SK-N-SH (cell line): ENCODE data around the gene RHOBTB1. TPM values are rescaled to one million over a fixed set of nuclear protein-coding genes. Genes with fewer than 3 reads are reported as not detected.
"Not testable (repeated sequence)": the region's sequence is repeated elsewhere in the genome, so short reads cannot be mapped to it uniquely, and the experiment has no call there.

Experiments
- CTCF ChIA-PET: fragments of 300-600, 350-600 bp; formaldehyde crosslinking; extraction: SDS; loops from one replicate; lab custom pipeline; 2021; lab: Yijun Ruan, JAX
- POLR2A ChIA-PET: fragments of 350-600 bp; sonication (Branson Sonifier 250); formaldehyde crosslinking; extraction: SDS; loops from one replicate; lab custom pipeline; 2020; ENCODE audit warnings: antibody characterized with exemption, inconsistent platforms; lab: Yijun Ruan, JAX
- DNase-seq: peaks from one replicate; pipeline ENCODE4 v3.0.0; 2012
- H2AFZ ChIP-seq: fragments of 200-600 bp; sonication (generic); 2 replicates; pipeline ENCODE4 v1.8.1; 2016; ENCODE audit warnings: antibody characterized with exemption, mild to moderate bottlenecking, low read depth
- H3F3A ChIP-seq: fragments of 200-600 bp; sonication (generic); replicated peaks from 2 replicates; pipeline ENCODE3; 2016; ENCODE audit warnings: antibody characterized with exemption, mild to moderate bottlenecking; ENCODE audit not compliant: insufficient read depth
- H3K27ac ChIP-seq, 2 experiments: fragments of 200-500 bp in 1 of 2; fragments of 200-600 bp in 1 of 2; sonication (Bioruptor generic) in 1 of 2; sonication (generic), shearing (Covaris generic) in 1 of 2; 2 replicates each; pipeline versions ENCODE4 v1.5.1 to v1.6.1; 2014 to 2016; ENCODE audit warnings: low read depth in 2 of 2, inconsistent platforms in 1 of 2, low read length in 1 of 2, mild to moderate bottlenecking in 1 of 2, mixed read lengths in 1 of 2
- H3K27me3 ChIP-seq: fragments of 200-600 bp; sonication (generic), shearing (Covaris generic); 2 replicates; pipeline ENCODE4 v1.6.1; 2016; ENCODE audit warnings: mixed run types; ENCODE audit not compliant: insufficient read depth
- H3K36me3 ChIP-seq, 2 experiments: fragments of 200-500 bp in 1 of 2; fragments of 200-600 bp in 1 of 2; sonication (Bioruptor generic) in 1 of 2; sonication (generic) in 1 of 2; replicated peaks in 1 of 2; 2 replicates each; pipeline versions ENCODE3 to v1.5.1; 2014 to 2016; ENCODE audit warnings: low read length in 1 of 2, mild to moderate bottlenecking in 1 of 2; ENCODE audit not compliant: insufficient read depth in 2 of 2, control insufficient read depth in 1 of 2
- H3K4me1 ChIP-seq, 2 experiments: fragments of 200-500 bp in 1 of 2; fragments of 200-600 bp in 1 of 2; sonication (Bioruptor generic) in 1 of 2; sonication (generic), shearing (Covaris generic) in 1 of 2; 2 replicates each; pipeline versions ENCODE4 v1.5.1 to v1.6.1; 2014 to 2016; ENCODE audit warnings: low read depth in 1 of 2, low read length in 1 of 2, mixed run types in 1 of 2; ENCODE audit not compliant: insufficient read depth in 2 of 2, control insufficient read depth in 1 of 2
- H3K4me2 ChIP-seq: fragments of 200-600 bp; sonication (generic), shearing (Covaris generic); 2 replicates; pipeline ENCODE4 v1.6.1; 2017; ENCODE audit warnings: mixed run types
- H3K4me3 ChIP-seq, 2 experiments: fragments of 200-500 bp in 1 of 2; fragments of 200-600 bp in 1 of 2; sonication (Bioruptor generic) in 1 of 2; sonication (generic), shearing (Covaris generic) in 1 of 2; 2 replicates each; pipeline versions ENCODE4 v1.5.1 to v1.8.1; 2014 to 2016; ENCODE audit warnings: low read depth in 2 of 2, inconsistent platforms in 1 of 2, low read length in 1 of 2, mild to moderate bottlenecking in 1 of 2, mixed read lengths in 1 of 2, moderate library complexity in 1 of 2
- H3K79me2 ChIP-seq: fragments of 200-600 bp; sonication (generic); 2 replicates; pipeline ENCODE4 v1.8.1; 2017; ENCODE audit warnings: mild to moderate bottlenecking; ENCODE audit not compliant: insufficient read depth
- H3K9ac ChIP-seq: fragments of 200-600 bp; sonication (generic); 2 replicates; pipeline ENCODE4 v1.6.1; 2017; ENCODE audit warnings: mixed run types
- H3K9me2 ChIP-seq: fragments of 200-600 bp; sonication (generic); 2 replicates; pipeline ENCODE4 v1.6.1; 2017; ENCODE audit warnings: mixed run types
- H3K9me3 ChIP-seq: fragments of 200-600 bp; sonication (generic); 2 replicates; pipeline ENCODE4 v1.6.1; 2017; ENCODE audit warnings: mixed run types, mild to moderate bottlenecking, moderate library complexity
- H4K20me1 ChIP-seq: fragments of 200-600 bp; sonication (generic); 2 replicates; pipeline ENCODE4 v1.6.1; 2017; ENCODE audit warnings: mild to moderate bottlenecking, mixed run types; ENCODE audit not compliant: insufficient read depth
- ELF1 ChIP-seq: IDR thresholded peaks from 2 replicates; pipeline ENCODE4 v1.4.0; 2012
- EP300 ChIP-seq, 2 experiments: IDR thresholded peaks; 2 replicates each; pipeline versions ENCODE4 v1.4.0 to v1.6.1; 2012; ENCODE audit warnings: borderline replicate concordance in 1 of 2, low read depth in 1 of 2, low read length in 1 of 2
- EZH2phosphoT487 ChIP-seq: fragments of 200-600 bp; sonication (generic); IDR thresholded peaks from 2 replicates; pipeline ENCODE4 v1.6.1; 2017; ENCODE audit warnings: low read depth, mixed run types, mild to moderate bottlenecking, antibody characterized with exemption, moderate library complexity, borderline replicate concordance
- FOXM1 ChIP-seq: IDR thresholded peaks from 2 replicates; pipeline ENCODE4 v1.4.0; 2012; ENCODE audit warnings: low read depth, mild to moderate bottlenecking
- GABPA ChIP-seq: IDR thresholded peaks from 2 replicates; pipeline ENCODE4 v1.4.0; 2012; ENCODE audit warnings: low read depth, mild to moderate bottlenecking
- JUND ChIP-seq: IDR thresholded peaks from 2 replicates; pipeline ENCODE4 v1.4.0; 2012
- MEF2A ChIP-seq: IDR thresholded peaks from 2 replicates; pipeline ENCODE4 v1.4.0; 2012; ENCODE audit warnings: low read depth, borderline replicate concordance
- MXI1 ChIP-seq: IDR thresholded peaks from 2 replicates; pipeline ENCODE4 v1.6.1; 2012; ENCODE audit warnings: mild to moderate bottlenecking, low read depth, low read length, improper control_type of control experiment
- NRF1 ChIP-seq: IDR thresholded peaks from 2 replicates; pipeline ENCODE4 v1.6.1; 2012; ENCODE audit warnings: low read depth, mild to moderate bottlenecking, low read length
- POLR2AphosphoS5 ChIP-seq: IDR thresholded peaks from 2 replicates; pipeline ENCODE4 v1.6.1; 2012; ENCODE audit warnings: low read depth, low read length
- RAD21 ChIP-seq: IDR thresholded peaks from 2 replicates; pipeline ENCODE4 v1.6.1; 2012; ENCODE audit warnings: mild to moderate bottlenecking, low read length
- SMC3 ChIP-seq: IDR thresholded peaks from 2 replicates; pipeline ENCODE4 v1.6.1; 2012; ENCODE audit warnings: low read depth, low read length, improper control_type of control experiment
- TEAD4 ChIP-seq: IDR thresholded peaks from 2 replicates; pipeline ENCODE4 v1.4.0; 2012; ENCODE audit warnings: mild to moderate bottlenecking, borderline replicate concordance; ENCODE audit not compliant: insufficient read depth
- WGBS: methylation state at CpG from one replicate; pipeline ENCODE4 v1.1.6; 2017; ENCODE audit warnings: low lambda C conversion rate; 5-methylcytosine and 5-hydroxymethylcytosine counted together
- polyA plus RNA-seq, 3 experiments: library from polyadenylated mRNA; depleted of rRNA; stranded (reverse); fragments of >200 nt; gene quantifications; 2 replicates each; pipeline ENCODE4 v1.2.3, GENCODE V29; 2012
- TF ChIP-seq, protein P1 (sequence below): IDR thresholded peaks from 2 replicates; pipeline ENCODE4 v1.4.0; 2012; ENCODE audit warnings: low read depth
- TF ChIP-seq, protein P2 (sequence below): fragments of 150-350 bp; IDR thresholded peaks from 2 replicates; pipeline ENCODE4 v1.6.1; 2016; ENCODE audit warnings: mild to moderate bottlenecking, low read depth, low read length
- TF ChIP-seq, protein P3 (sequence below): IDR thresholded peaks from 2 replicates; pipeline ENCODE4 v1.4.0; 2012; ENCODE audit warnings: low read depth, borderline replicate concordance
- TF ChIP-seq, protein P4 (sequence below): IDR thresholded peaks from 2 replicates; pipeline ENCODE4 v1.6.1; 2012; ENCODE audit warnings: mild to moderate bottlenecking, low read depth, low read length, moderate library complexity

The RHOBTB1 gene
- polyA plus RNA-seq, 1 of the 3 experiments (the other 2 are of a cell fraction) = 10.5 TPM

DNA sequence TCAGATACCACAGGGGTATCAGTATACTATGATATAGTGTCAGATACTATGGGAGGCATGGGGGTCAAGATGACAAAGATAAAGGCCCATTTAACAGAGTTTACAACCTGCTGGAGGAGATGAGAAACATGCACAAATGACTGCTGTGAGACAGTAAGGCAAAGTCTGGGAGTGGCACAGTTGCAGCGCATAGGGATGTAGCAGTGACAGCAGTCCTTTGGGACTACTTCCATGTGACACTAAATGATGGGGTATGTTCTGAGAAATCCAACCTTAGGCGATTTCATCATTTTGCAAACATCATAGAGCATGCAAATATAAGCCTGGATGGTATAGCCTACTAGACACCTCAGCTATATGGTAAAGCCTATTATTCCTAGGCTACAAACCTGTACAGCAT, 108.9 kb downstream of the RHOBTB1 start:
- POLR2A ChIA-PET = no interaction called here
- H3K27ac ChIP-seq = no peak overlapping the region
- CTCF ChIA-PET = no interaction called here
- no peak for DNase-seq
- peaks cover 4% of the 10 kb centered on the region for H3F3A ChIP-seq
- no peaks in the 10 kb centered on the region for H3K79me2 ChIP-seq
- no peak overlapping the region for H3K4me2 ChIP-seq
- H3K9me3 ChIP-seq = no peaks in the 10 kb centered on the region
- H4K20me1 ChIP-seq = no peaks in the 10 kb centered on the region
- no peaks in the 10 kb centered on the region for H3K9me2 ChIP-seq
- no peak overlapping the region for H2AFZ ChIP-seq
- H3K36me3 ChIP-seq = no peaks in the 10 kb centered on the region
- no peaks in the 10 kb centered on the region for H3K27me3 ChIP-seq
- H3K4me1 ChIP-seq = peaks cover 0 to 7% of the 10 kb centered on the region in 2 experiments; a peak in 1 of 4 replicates
- no peak overlapping the region for H3K9ac ChIP-seq
- no peak for TF ChIP-seq JUND
- TF ChIP-seq GABPA = no peak
- TF ChIP-seq NRF1 = no peak
- no peak for TF ChIP-seq ELF1
- TF ChIP-seq FOXM1 = no peak
- TF ChIP-seq EP300 (IDR thresholded peaks at IDR 0.05; ENCODE audit: borderline replicate concordance in 1 of 2, low read depth in 1 of 2, low read length in 1 of 2) = no peak
- no peak for TF ChIP-seq RAD21
- TF ChIP-seq TEAD4 = no peak
- TF ChIP-seq, protein P1, sequence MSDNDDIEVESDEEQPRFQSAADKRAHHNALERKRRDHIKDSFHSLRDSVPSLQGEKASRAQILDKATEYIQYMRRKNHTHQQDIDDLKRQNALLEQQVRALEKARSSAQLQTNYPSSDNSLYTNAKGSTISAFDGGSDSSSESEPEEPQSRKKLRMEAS = no peak
- no peak overlapping the region for H3K4me3 ChIP-seq
- 87% methylated on average over 2 of the region's 2 CpGs for WGBS

DNA sequence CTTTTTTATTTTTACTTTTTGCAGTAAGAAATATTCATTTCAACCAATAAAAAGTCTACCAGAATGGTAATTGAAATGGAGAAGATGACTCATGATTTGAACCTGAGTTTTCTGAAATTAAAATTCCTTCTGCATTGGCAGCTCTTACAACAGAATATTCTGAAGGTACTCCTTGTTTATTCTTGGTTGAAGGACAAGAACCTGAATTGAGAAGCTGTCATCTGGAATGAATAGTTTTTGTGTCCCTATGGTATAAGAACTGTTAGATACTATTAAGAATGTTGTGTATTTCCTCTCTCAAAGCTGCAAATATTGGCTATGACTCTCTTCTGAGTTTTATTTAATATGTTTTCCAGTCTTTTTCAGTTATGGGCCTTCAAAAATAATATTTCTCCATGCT, 109.6 kb downstream of the RHOBTB1 start:
- Histone ChIP-seq H3K27me3 (no peaks in the 10 kb centered on the region), H3K9me3 (no peaks in the 10 kb centered on the region), H3K4me3 (no peak overlapping the region), H3K9ac (no peak overlapping the region), H3K79me2 (no peaks in the 10 kb centered on the region), H3K27ac (no peak overlapping the region), H3K4me2 (no peak overlapping the region), H3F3A (peaks cover 6% of the 10 kb centered on the region), H2AFZ (no peak overlapping the region), H4K20me1 (no peaks in the 10 kb centered on the region), H3K4me1 (peaks cover 0 to 7% of the 10 kb centered on the region in 2 experiments; a peak in 1 of 4 replicates), H3K9me2 (no peaks in the 10 kb centered on the region), H3K36me3 (no peaks in the 10 kb centered on the region)
- ChIA-PET CTCF (no interaction called here), POLR2A (no interaction called here)
- no peak for DNase-seq
- TF ChIP-seq POLR2AphosphoS5 (no peak), MEF2A (no peak), MXI1 (no peak), EZH2phosphoT487 (no peak), EP300 (IDR thresholded peaks at IDR 0.05; ENCODE audit: borderline replicate concordance in 1 of 2, low read depth in 1 of 2, low read length in 1 of 2) (no peak), SMC3 (no peak), GABPA (no peak)
- TF ChIP-seq, protein P1 = no peak
- TF ChIP-seq, protein P2, sequence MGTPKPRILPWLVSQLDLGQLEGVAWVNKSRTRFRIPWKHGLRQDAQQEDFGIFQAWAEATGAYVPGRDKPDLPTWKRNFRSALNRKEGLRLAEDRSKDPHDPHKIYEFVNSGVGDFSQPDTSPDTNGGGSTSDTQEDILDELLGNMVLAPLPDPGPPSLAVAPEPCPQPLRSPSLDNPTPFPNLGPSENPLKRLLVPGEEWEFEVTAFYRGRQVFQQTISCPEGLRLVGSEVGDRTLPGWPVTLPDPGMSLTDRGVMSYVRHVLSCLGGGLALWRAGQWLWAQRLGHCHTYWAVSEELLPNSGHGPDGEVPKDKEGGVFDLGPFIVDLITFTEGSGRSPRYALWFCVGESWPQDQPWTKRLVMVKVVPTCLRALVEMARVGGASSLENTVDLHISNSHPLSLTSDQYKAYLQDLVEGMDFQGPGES = no peak
- TF ChIP-seq, protein P3, sequence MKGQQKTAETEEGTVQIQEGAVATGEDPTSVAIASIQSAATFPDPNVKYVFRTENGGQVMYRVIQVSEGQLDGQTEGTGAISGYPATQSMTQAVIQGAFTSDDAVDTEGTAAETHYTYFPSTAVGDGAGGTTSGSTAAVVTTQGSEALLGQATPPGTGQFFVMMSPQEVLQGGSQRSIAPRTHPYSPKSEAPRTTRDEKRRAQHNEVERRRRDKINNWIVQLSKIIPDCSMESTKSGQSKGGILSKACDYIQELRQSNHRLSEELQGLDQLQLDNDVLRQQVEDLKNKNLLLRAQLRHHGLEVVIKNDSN = no peak
- TF ChIP-seq, protein P4, sequence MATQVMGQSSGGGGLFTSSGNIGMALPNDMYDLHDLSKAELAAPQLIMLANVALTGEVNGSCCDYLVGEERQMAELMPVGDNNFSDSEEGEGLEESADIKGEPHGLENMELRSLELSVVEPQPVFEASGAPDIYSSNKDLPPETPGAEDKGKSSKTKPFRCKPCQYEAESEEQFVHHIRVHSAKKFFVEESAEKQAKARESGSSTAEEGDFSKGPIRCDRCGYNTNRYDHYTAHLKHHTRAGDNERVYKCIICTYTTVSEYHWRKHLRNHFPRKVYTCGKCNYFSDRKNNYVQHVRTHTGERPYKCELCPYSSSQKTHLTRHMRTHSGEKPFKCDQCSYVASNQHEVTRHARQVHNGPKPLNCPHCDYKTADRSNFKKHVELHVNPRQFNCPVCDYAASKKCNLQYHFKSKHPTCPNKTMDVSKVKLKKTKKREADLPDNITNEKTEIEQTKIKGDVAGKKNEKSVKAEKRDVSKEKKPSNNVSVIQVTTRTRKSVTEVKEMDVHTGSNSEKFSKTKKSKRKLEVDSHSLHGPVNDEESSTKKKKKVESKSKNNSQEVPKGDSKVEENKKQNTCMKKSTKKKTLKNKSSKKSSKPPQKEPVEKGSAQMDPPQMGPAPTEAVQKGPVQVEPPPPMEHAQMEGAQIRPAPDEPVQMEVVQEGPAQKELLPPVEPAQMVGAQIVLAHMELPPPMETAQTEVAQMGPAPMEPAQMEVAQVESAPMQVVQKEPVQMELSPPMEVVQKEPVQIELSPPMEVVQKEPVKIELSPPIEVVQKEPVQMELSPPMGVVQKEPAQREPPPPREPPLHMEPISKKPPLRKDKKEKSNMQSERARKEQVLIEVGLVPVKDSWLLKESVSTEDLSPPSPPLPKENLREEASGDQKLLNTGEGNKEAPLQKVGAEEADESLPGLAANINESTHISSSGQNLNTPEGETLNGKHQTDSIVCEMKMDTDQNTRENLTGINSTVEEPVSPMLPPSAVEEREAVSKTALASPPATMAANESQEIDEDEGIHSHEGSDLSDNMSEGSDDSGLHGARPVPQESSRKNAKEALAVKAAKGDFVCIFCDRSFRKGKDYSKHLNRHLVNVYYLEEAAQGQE = no peak

DNA sequence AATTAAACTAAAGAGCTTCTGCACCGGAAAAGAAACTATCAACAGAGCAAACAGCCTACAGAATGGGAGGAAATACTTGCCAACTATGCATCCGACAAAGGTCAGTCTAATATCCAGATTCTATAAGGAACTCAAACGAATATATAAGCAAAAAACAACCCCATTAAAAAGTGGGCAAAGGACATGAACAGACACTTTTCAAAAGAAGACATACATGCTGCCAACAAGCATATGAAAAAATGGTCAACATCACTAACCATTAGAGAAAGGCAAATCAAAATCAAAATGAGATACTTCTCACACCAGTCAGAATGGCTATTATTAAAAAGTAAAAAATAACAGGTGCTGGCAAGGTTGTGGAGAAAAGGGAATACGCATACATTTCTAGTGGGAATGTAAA, 111.8 kb downstream of the RHOBTB1 start:
- H4K20me1 ChIP-seq, H3K9me2 ChIP-seq, H3K27me3 ChIP-seq, H3K4me3 ChIP-seq, H3K79me2 ChIP-seq, H3K4me2 ChIP-seq, H3K9me3 ChIP-seq, H2AFZ ChIP-seq, H3K36me3 ChIP-seq, DNase-seq, H3K27ac ChIP-seq, H3K9ac ChIP-seq, POLR2A ChIA-PET: not testable (repeated sequence)
- CTCF ChIA-PET = interaction anchor here (2.3 kb wide), 1 partner anchor 13 kb away, joined by 12 read pairs; no protein-coding TSS in a partner anchor
- H3K4me1 ChIP-seq = peaks cover 2 to 16% of the 10 kb centered on the region in 2 experiments; a peak in 2 of 4 replicates
- peaks cover 28% of the 10 kb centered on the region for H3F3A ChIP-seq
- 79% methylated on average over 4 of the region's 4 CpGs for WGBS
